Measurements from ENCODE around the gene MX1.

The MX1 gene

DNA sequence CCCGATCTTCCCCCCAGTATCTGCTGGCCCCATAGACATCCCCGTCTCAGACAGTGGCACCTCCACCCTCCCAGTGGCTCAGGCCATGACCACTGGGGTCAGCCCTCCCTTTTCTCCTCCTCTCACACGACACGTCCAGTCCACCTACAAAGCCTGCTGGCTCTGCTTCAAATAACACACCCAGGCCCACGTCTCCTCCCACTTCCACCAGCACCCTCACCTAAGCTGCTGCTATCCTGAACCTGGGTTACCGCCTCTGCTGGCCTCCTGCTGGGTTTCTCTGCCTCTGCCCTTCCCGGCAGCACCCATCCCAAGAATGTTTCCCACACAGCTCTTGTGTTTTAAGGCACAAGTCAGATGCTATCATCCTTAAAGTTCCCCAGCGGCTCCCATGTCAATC, 38.2 kb upstream of the MX1 start:
- Histone ChIP-seq H3K9me2 (replicated peaks; ENCODE audit: control insufficient read depth, low read length) (no peaks in the 10 kb centered on the region), H3K27me3 (ENCODE audit: control insufficient read depth, low read length) (no peaks in the 10 kb centered on the region), H3K79me2 (ENCODE audit: control insufficient read depth, low read length) (no peaks in the 10 kb centered on the region), H3K4me2 (ENCODE audit: low read length) (no peak overlapping the region), H3F3A (ENCODE audit: control insufficient read depth, insufficient read depth) (no peaks in the 10 kb centered on the region), H3K9me3 (ENCODE audit: control insufficient read depth, insufficient read depth, low read length) (no peaks in the 10 kb centered on the region), H4K20me1 (ENCODE audit: control insufficient read depth, insufficient read depth, low read depth, low read length) (no peaks in the 10 kb centered on the region), H3K4me1 (ENCODE audit: control insufficient read depth, low read length) (no peaks in the 10 kb centered on the region), H3K4me3 (ENCODE audit: low read length) (no peak overlapping the region), H3K36me3 (ENCODE audit: control insufficient read depth, low read length) (no peaks in the 10 kb centered on the region), H3K27ac (ENCODE audit: low read depth, low read length) (no peak overlapping the region)
- TF ChIP-seq, protein P1, sequence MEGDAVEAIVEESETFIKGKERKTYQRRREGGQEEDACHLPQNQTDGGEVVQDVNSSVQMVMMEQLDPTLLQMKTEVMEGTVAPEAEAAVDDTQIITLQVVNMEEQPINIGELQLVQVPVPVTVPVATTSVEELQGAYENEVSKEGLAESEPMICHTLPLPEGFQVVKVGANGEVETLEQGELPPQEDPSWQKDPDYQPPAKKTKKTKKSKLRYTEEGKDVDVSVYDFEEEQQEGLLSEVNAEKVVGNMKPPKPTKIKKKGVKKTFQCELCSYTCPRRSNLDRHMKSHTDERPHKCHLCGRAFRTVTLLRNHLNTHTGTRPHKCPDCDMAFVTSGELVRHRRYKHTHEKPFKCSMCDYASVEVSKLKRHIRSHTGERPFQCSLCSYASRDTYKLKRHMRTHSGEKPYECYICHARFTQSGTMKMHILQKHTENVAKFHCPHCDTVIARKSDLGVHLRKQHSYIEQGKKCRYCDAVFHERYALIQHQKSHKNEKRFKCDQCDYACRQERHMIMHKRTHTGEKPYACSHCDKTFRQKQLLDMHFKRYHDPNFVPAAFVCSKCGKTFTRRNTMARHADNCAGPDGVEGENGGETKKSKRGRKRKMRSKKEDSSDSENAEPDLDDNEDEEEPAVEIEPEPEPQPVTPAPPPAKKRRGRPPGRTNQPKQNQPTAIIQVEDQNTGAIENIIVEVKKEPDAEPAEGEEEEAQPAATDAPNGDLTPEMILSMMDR (IDR thresholded peaks at IDR 0.05; ENCODE audit: low read depth, low read length, poor library complexity, severe bottlenecking): no peak
- TF ChIP-seq EZH2phosphoT487 (IDR thresholded peaks at IDR 0.05; ENCODE audit: borderline replicate concordance, low read length): no peak

DNA sequence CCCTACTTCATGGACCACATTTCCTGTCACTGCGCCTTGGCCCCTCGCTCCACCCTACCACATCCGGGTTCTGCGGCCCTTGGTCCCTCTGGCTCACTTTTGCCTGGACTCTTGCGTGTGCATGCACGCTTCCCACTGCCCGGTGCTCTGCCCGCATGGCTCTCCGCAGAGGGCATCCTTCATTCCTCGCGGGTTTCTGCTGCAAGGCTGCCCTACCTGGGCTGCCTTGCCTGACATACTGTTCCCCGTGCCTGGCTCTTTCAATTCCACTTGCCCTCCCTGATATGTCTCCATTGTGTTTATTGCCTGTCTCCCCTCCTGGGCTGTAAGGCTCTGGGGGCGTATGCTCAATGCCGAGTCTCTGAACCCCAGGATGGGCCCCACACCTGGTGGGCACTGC, 37.8 kb upstream of the MX1 start:
- Histone ChIP-seq H3K27me3 (ENCODE audit: control insufficient read depth, low read length) (no peaks in the 10 kb centered on the region), H3K27ac (ENCODE audit: low read depth, low read length) (no peak overlapping the region), H3K79me2 (ENCODE audit: control insufficient read depth, low read length) (no peaks in the 10 kb centered on the region), H3K36me3 (ENCODE audit: control insufficient read depth, low read length) (no peaks in the 10 kb centered on the region), H3K9me3 (ENCODE audit: control insufficient read depth, insufficient read depth, low read length) (no peaks in the 10 kb centered on the region), H4K20me1 (ENCODE audit: control insufficient read depth, insufficient read depth, low read depth, low read length) (no peaks in the 10 kb centered on the region), H3F3A (ENCODE audit: control insufficient read depth, insufficient read depth) (no peaks in the 10 kb centered on the region), H3K4me1 (ENCODE audit: control insufficient read depth, low read length) (no peaks in the 10 kb centered on the region), H3K4me2 (ENCODE audit: low read length) (no peak overlapping the region), H3K4me3 (ENCODE audit: low read length) (no peak overlapping the region), H3K9me2 (replicated peaks; ENCODE audit: control insufficient read depth, low read length) (no peaks in the 10 kb centered on the region)
- TF ChIP-seq, protein P1 (IDR thresholded peaks at IDR 0.05; ENCODE audit: low read depth, low read length, poor library complexity, severe bottlenecking): no peak
- no peak for TF ChIP-seq EZH2phosphoT487 (IDR thresholded peaks at IDR 0.05; ENCODE audit: borderline replicate concordance, low read length)

DNA sequence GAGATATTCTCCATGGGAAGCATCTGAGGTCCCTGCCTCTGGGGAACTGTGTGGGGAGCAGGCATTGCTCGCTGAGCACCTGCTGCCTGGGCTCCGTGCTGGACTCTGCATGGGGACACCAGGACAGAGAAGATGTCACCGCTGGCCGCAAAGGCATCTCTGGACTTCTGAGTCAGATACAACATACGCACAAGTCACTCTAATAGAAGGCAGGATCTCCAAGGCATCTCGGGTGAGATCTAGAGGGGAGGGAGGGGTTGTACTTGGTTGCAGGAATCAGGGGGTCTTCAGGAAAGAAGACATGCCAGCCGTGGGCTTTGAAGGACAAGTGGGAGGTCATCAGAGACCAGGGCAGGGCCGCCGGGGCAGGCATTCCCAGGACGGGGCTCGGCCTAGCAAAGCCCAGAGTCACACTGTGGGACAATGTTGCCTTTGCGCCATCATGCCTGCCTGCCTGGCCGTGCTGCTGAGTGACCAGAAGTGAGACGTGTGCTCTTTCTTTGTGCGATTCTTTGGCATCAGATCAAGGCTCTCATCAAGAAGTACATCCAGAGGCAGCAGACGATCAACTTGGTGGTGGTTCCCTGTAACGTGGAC, 35.9 kb upstream of the MX1 start:
- TF ChIP-seq EZH2phosphoT487 (IDR thresholded peaks at IDR 0.05; ENCODE audit: borderline replicate concordance, low read length): no peak
- TF ChIP-seq, protein P1 (IDR thresholded peaks at IDR 0.05; ENCODE audit: low read depth, low read length, poor library complexity, severe bottlenecking): no peak
- no peak overlapping the region for H3K4me2 ChIP-seq (ENCODE audit: low read length)
- H3F3A ChIP-seq (ENCODE audit: control insufficient read depth, insufficient read depth): no peaks in the 10 kb centered on the region
- H3K9me3 ChIP-seq (ENCODE audit: control insufficient read depth, insufficient read depth, low read length): no peaks in the 10 kb centered on the region
- no peak overlapping the region for H3K4me3 ChIP-seq (ENCODE audit: low read length)
- H3K27ac ChIP-seq (ENCODE audit: low read depth, low read length): no peak overlapping the region
- H3K9me2 ChIP-seq (replicated peaks; ENCODE audit: control insufficient read depth, low read length): no peaks in the 10 kb centered on the region
- no peaks in the 10 kb centered on the region for H3K27me3 ChIP-seq (ENCODE audit: control insufficient read depth, low read length)
- H3K79me2 ChIP-seq (ENCODE audit: control insufficient read depth, low read length): no peaks in the 10 kb centered on the region
- no peaks in the 10 kb centered on the region for H4K20me1 ChIP-seq (ENCODE audit: control insufficient read depth, insufficient read depth, low read depth, low read length)
- H3K36me3 ChIP-seq (ENCODE audit: control insufficient read depth, low read length): no peaks in the 10 kb centered on the region
- H3K4me1 ChIP-seq (ENCODE audit: control insufficient read depth, low read length): no peaks in the 10 kb centered on the region

Measured in DOHH2 (cell line).